Right cardiac atrium (tissue), 5 donors: Measurements from ENCODE around the gene ALDH7A1. TPM values are rescaled to one million over a fixed set of nuclear protein-coding genes. Genes with fewer than 3 reads are reported as not detected.

Experiments used
- ATAC-seq, 2 donors: fragments of 200-7000 bp; cut with Tn5 transposase; one replicate each; pipeline versions ENCODE4 v1.8.0 to v1.9.1; 2020; ENCODE audit warnings: moderate library complexity in 2 of 2, mild to moderate bottlenecking in 1 of 2
- DNase-seq, 3 donors: peaks; one replicate each; pipeline ENCODE4 v3.0.0-alpha.2; 2020
- H3K27ac ChIP-seq: one replicate; pipeline ENCODE4 v1.5.1; 2013; ENCODE audit warnings: mild to moderate bottlenecking, low read length, control low read depth, moderate library complexity
- H3K27me3 ChIP-seq: one replicate; pipeline ENCODE4 v1.6.1; 2013; ENCODE audit not compliant: control insufficient read depth, insufficient read depth
- H3K4me1 ChIP-seq: one replicate; pipeline ENCODE4 v1.6.1; 2013; ENCODE audit warnings: low read length; ENCODE audit not compliant: control insufficient read depth, insufficient read depth
- H3K4me3 ChIP-seq: one replicate; pipeline ENCODE4 v1.5.1; 2013; ENCODE audit warnings: low read length, control low read depth
- H3K9me3 ChIP-seq: one replicate; pipeline ENCODE4 v1.6.1; 2013; ENCODE audit warnings: low read length; ENCODE audit not compliant: control insufficient read depth
- WGBS: extraction: QIAGEN DNeasy Blood & Tissue Kit; methylation state at CpG from one replicate; pipeline ENCODE4 v1.1.7; 2013; 5-methylcytosine and 5-hydroxymethylcytosine counted together
- intact Hi-C, 4 donors: fragments of 100-400 bp; cut with DNase I; formaldehyde crosslinking; loops; one replicate each; pipeline versions ENCODE4 v1.11.0 to v1.14.0; 2022 to 2023
- polyA plus RNA-seq: library from polyadenylated mRNA; stranded (reverse); fragments of 200-250 nt; gene quantifications from one replicate; pipeline ENCODE4 v1.2.3, GENCODE V29; 2013
- total RNA-seq, 4 donors: library from RNA; stranded (reverse); fragmentation: NEBNext Ultra II Directional; extraction: Animal tissue kit (Norgen Biotek cat#: 25700); gene quantifications; one replicate each; pipeline ENCODE4 v1.2.1, GENCODE V29; 2021
- donor health status: healthy with polysubstance abuse.
- donor health status: DM: no; HTN: yes; CAD: no.
- donor health status: DM: no; HTN: no; CAD: no.
- donor health status: DM: no; HTN: yes; CAD: no; lungs with severe emphysema.
- donor health status: DM: yes; HTN: yes; CAD: no.

ALDH7A1 gene
- total and polyA plus RNA-seq, 5 donors, result 26.1 to 50.3 (median 31.6) TPM

- DNase-seq (peak in 1 of 3 donors; percentile 58), ATAC-seq (no peak)
- peak overlapping the region; percentile 98 for H3K4me3 ChIP-seq
- peak overlapping the region; percentile 78 for H3K27ac ChIP-seq
- H3K27me3 ChIP-seq, result no peaks in the 10 kb centered on the region
- H3K4me1 ChIP-seq, result no peaks in the 10 kb centered on the region
- WGBS, result 59% methylated on average over 22 of the region's 22 CpGs
- no peaks in the 10 kb centered on the region for H3K9me3 ChIP-seq
- intact Hi-C loops, result loop anchor here in 3 of 4 donors (5.0 to 10.0 kb wide), 3 partner anchors 241 to 258 kb away; no protein-coding TSS in a partner anchor
These were observed 566 bp upstream of the ALDH7A1 start for GRCh38 chr5:126595486-126596083.

- Histone ChIP-seq H3K9me3 (no peaks in the 10 kb centered on the region), H3K4me1 (peaks cover 3% of the 10 kb centered on the region), H3K4me3 (no peak overlapping the region), H3K27ac (no peak overlapping the region), H3K27me3 (no peaks in the 10 kb centered on the region)
- DNase-seq (no peak), ATAC-seq (no peak)
- 95% methylated on average over 1 of the region's 1 CpG for WGBS
- intact Hi-C loops, result loop anchor here in 1 of 4 donors (10.0 kb wide), 1 partner anchor 237 kb away; no protein-coding TSS in a partner anchor
These were observed 3.5 kb downstream of the ALDH7A1 start for GRCh38 chr5:126591549-126591948.

- no peaks in the 10 kb centered on the region for H3K9me3 ChIP-seq
- H3K4me3 ChIP-seq, result no peak overlapping the region
- ATAC-seq (no peak), DNase-seq (peak in 1 of 3 donors; percentile 46)
- peaks cover 3% of the 10 kb centered on the region for H3K4me1 ChIP-seq
- H3K27ac ChIP-seq, result no peak overlapping the region
- intact Hi-C loops, result loop anchor here in 1 of 4 donors (10.0 kb wide), 1 partner anchor 235 kb away; no protein-coding TSS in a partner anchor
- 97% methylated on average over 28 of the region's 28 CpGs for WGBS
- no peaks in the 10 kb centered on the region for H3K27me3 ChIP-seq
These were observed 5.3 kb downstream of the ALDH7A1 start for GRCh38 chr5:126589536-126590297.

GRCh38 chr5:126587551-126588390 lies 7.2 kb downstream of the ALDH7A1 start:
- Histone ChIP-seq H3K9me3 (no peaks in the 10 kb centered on the region), H3K4me3 (no peak overlapping the region), H3K4me1 (peaks cover 3% of the 10 kb centered on the region), H3K27ac (no peak overlapping the region), H3K27me3 (no peaks in the 10 kb centered on the region)
- 70% methylated on average over 9 of the region's 9 CpGs for WGBS
- intact Hi-C loops, result no loop called here
- no peak for DNase-seq
- ATAC-seq, result no peak

GRCh38 chr5:126583761-126584160 lies 11.3 kb downstream of the ALDH7A1 start:
- Histone ChIP-seq H3K4me1 (peaks cover 3% of the 10 kb centered on the region), H3K27me3 (no peaks in the 10 kb centered on the region), H3K9me3 (no peaks in the 10 kb centered on the region), H3K27ac (no peak overlapping the region), H3K4me3 (no peak overlapping the region)
- intact Hi-C loops, result no loop called here
- no peak for ATAC-seq
- WGBS, result 86% methylated on average over 3 of the region's 3 CpGs
- DNase-seq, result no peak

- Histone ChIP-seq H3K9me3 (no peaks in the 10 kb centered on the region), H3K4me3 (no peak overlapping the region), H3K27ac (no peak overlapping the region), H3K4me1 (no peaks in the 10 kb centered on the region), H3K27me3 (no peaks in the 10 kb centered on the region)
- WGBS, result 97% methylated on average over 2 of the region's 2 CpGs
- no peak for ATAC-seq
- intact Hi-C loops, result no loop called here
- no peak for DNase-seq
These were observed 15.3 kb downstream of the ALDH7A1 start for GRCh38 chr5:126579716-126580115.

- no peaks in the 10 kb centered on the region for H3K9me3 ChIP-seq
- WGBS, result 96% methylated on average over 5 of the region's 5 CpGs
- ATAC-seq (no peak), DNase-seq (no peak)
- no peak overlapping the region for H3K27ac ChIP-seq
- intact Hi-C loops, result no loop called here
- no peak overlapping the region for H3K4me3 ChIP-seq
- no peaks in the 10 kb centered on the region for H3K4me1 ChIP-seq
- H3K27me3 ChIP-seq, result no peaks in the 10 kb centered on the region
These were observed 17.6 kb downstream of the ALDH7A1 start for GRCh38 chr5:126577415-126577814.

- ATAC-seq (no peak), DNase-seq (no peak)
- no peaks in the 10 kb centered on the region for H3K27me3 ChIP-seq
- H3K27ac ChIP-seq, result no peak overlapping the region
- no peaks in the 10 kb centered on the region for H3K9me3 ChIP-seq
- intact Hi-C loops, result no loop called here
- H3K4me3 ChIP-seq, result no peak overlapping the region
- WGBS, result 91% methylated on average over 5 of the region's 5 CpGs
- no peaks in the 10 kb centered on the region for H3K4me1 ChIP-seq
These were observed 18.0 kb downstream of the ALDH7A1 start for GRCh38 chr5:126576974-126577373.

GRCh38 chr5:126575644-126576043 lies 19.4 kb downstream of the ALDH7A1 start:
- no peak for ATAC-seq
- no peaks in the 10 kb centered on the region for H3K27me3 ChIP-seq
- H3K9me3 ChIP-seq, result no peaks in the 10 kb centered on the region
- no peak for DNase-seq
- no peak overlapping the region for H3K4me3 ChIP-seq
- 89% methylated on average over 10 of the region's 10 CpGs for WGBS
- intact Hi-C loops, result no loop called here
- no peak overlapping the region for H3K27ac ChIP-seq
- no peaks in the 10 kb centered on the region for H3K4me1 ChIP-seq

- no peak overlapping the region for H3K4me3 ChIP-seq
- no peak for DNase-seq
- no peaks in the 10 kb centered on the region for H3K9me3 ChIP-seq
- H3K27ac ChIP-seq, result no peak overlapping the region
- H3K27me3 ChIP-seq, result no peaks in the 10 kb centered on the region
- no peak for ATAC-seq
- 97% methylated on average over 4 of the region's 4 CpGs for WGBS
- intact Hi-C loops, result no loop called here
- no peaks in the 10 kb centered on the region for H3K4me1 ChIP-seq
These were observed 26.7 kb downstream of the ALDH7A1 start for GRCh38 chr5:126568206-126568755.
